ENCODE measurements around the gene PLEKHD1.

GRCh38 chr14:69543341-69544115 is 59.0 kb downstream of the PLEKHD1 start:
- TF ChIP-seq NRF1 (IDR thresholded peaks at IDR 0.05; ENCODE audit: low read depth, low read length) (no peak), CTCF (IDR thresholded peaks at IDR 0.05; ENCODE audit: control extremely low read depth in 1 of 3, insufficient read depth in 1 of 3, low read depth in 1 of 3, low read length in 3 of 3) (no peak), POLR2A (IDR thresholded peaks at IDR 0.05; ENCODE audit: control extremely low read depth in 1 of 2, low read depth in 2 of 2, low read length in 2 of 2) (no peak), MAX (IDR thresholded peaks at IDR 0.05) (no peak), POLR2AphosphoS5 (IDR thresholded peaks at IDR 0.05; ENCODE audit: low read depth, low read length) (no peak), RBBP5 (IDR thresholded peaks at IDR 0.05; ENCODE audit: borderline replicate concordance, low read depth, low read length) (no peak), TCF12 (IDR thresholded peaks at IDR 0.05; ENCODE audit: low read depth, low read length) (no peak), EZH2 (IDR thresholded peaks at IDR 0.05; ENCODE audit: low read depth, low read length, severe bottlenecking) (no peak), CEBPB (IDR thresholded peaks at IDR 0.05; ENCODE audit: low read depth, low read length) (peak; percentile 48; the same call in 1 of the 2 replicates), HDAC6 (IDR thresholded peaks at IDR 0.05; ENCODE audit: low read depth, low read length) (no peak), EP300 (IDR thresholded peaks at IDR 0.05; ENCODE audit: borderline replicate concordance in 1 of 2, low read depth in 2 of 2, low read length in 2 of 2) (no peak), JUND (IDR thresholded peaks at IDR 0.05; ENCODE audit: low read length) (no peak; the same call in 1 of the 2 replicates), SP1 (IDR thresholded peaks at IDR 0.05; ENCODE audit: low read depth, low read length) (no peak), ATF3 (IDR thresholded peaks at IDR 0.05; ENCODE audit: insufficient read depth, low read depth, low read length) (no peak)
